ENCODE results near the gene MAFG. TPM values are rescaled to one million over a fixed set of nuclear protein-coding genes. Genes with fewer than 3 reads are reported as not detected.
A peak's percentile ranks its signal among the peaks of the same experiment; 100 is the strongest.

The MAFG gene
- total and polyA plus RNA-seq, 2 of the 13 experiments (the other 11 are each of a cell fraction or from before 2014, with no cell fraction given), result 14.5 to 20.0 TPM

- TF ChIP-seq NCOA2 (CRISPR knock-in tag; IDR thresholded peaks at IDR 0.05), result no peak
- no peak for TF ChIP-seq ZBTB25 (CRISPR knock-in tag; IDR thresholded peaks at IDR 0.05)
- no peak for TF ChIP-seq ZNF674 (CRISPR knock-in tag; IDR thresholded peaks at IDR 0.05; ENCODE audit: low read depth)
- no peak for TF ChIP-seq NR2F6 (IDR thresholded peaks at IDR 0.05)
- no peak for TF ChIP-seq NR2F6 (CRISPR knock-in tag; IDR thresholded peaks at IDR 0.05)
- TF ChIP-seq ZNF20 (CRISPR knock-in tag; IDR thresholded peaks at IDR 0.05), result no peak
- no peak for TF ChIP-seq HNRNPH1 (optimal IDR thresholded peaks at IDR 0.05; ENCODE audit: low read depth, low read length)
- TF ChIP-seq RERE (CRISPR knock-in tag; IDR thresholded peaks at IDR 0.05; ENCODE audit: low read depth), result no peak
- TF ChIP-seq ZNF777 (CRISPR knock-in tag; IDR thresholded peaks at IDR 0.05), result peak; percentile 86
- no peak for TF ChIP-seq ZNF207 (IDR thresholded peaks at IDR 0.05; ENCODE audit: borderline replicate concordance)
- TF ChIP-seq ZNF180 (CRISPR knock-in tag; IDR thresholded peaks at IDR 0.05; ENCODE audit: borderline replicate concordance, low read depth), result no peak
- TF ChIP-seq CHD4 (IDR thresholded peaks at IDR 0.05; ENCODE audit: borderline replicate concordance, low read length), result no peak
- no peak for TF ChIP-seq TEAD3 (CRISPR knock-in tag; optimal IDR thresholded peaks at IDR 0.05; ENCODE audit: borderline replicate concordance)
- no peak for TF ChIP-seq ATAD3A (CRISPR knock-in tag; IDR thresholded peaks at IDR 0.05)
- no peak; the same call in 1 of the 2 replicates for TF ChIP-seq ZBTB38 (CRISPR knock-in tag; IDR thresholded peaks at IDR 0.05)
- 0 out of 2 replicates have a peak, but pooled peaks have one; percentile 10 for TF ChIP-seq ZNF235 (CRISPR knock-in tag; IDR thresholded peaks at IDR 0.05; ENCODE audit: borderline replicate concordance)
- TF ChIP-seq ZNF282 (IDR thresholded peaks at IDR 0.05; ENCODE audit: partially characterized antibody), result no peak
- 0 out of 2 replicates have a peak, but pooled peaks have one; percentile 21 for TF ChIP-seq E2F2 (CRISPR knock-in tag; IDR thresholded peaks at IDR 0.05; ENCODE audit: borderline replicate concordance)
- TF ChIP-seq ZNF556 (CRISPR knock-in tag; IDR thresholded peaks at IDR 0.05; ENCODE audit: borderline replicate concordance), result no peak
- TF ChIP-seq HNRNPL (IDR thresholded peaks at IDR 0.05; ENCODE audit: low read depth, low read length), result no peak
- no peak for TF ChIP-seq ZNF549 (CRISPR knock-in tag; IDR thresholded peaks at IDR 0.05)
- TF ChIP-seq U2AF1 (optimal IDR thresholded peaks at IDR 0.05; ENCODE audit: low read depth, low read length), result no peak
- no peak for TF ChIP-seq FOXJ3 (CRISPR knock-in tag; IDR thresholded peaks at IDR 0.05; ENCODE audit: borderline replicate concordance)
- no peak for TF ChIP-seq ZNF792 (CRISPR knock-in tag; IDR thresholded peaks at IDR 0.05)
- TF ChIP-seq, protein P1, sequence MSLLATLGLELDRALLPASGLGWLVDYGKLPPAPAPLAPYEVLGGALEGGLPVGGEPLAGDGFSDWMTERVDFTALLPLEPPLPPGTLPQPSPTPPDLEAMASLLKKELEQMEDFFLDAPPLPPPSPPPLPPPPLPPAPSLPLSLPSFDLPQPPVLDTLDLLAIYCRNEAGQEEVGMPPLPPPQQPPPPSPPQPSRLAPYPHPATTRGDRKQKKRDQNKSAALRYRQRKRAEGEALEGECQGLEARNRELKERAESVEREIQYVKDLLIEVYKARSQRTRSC (CRISPR knock-in tag; IDR thresholded peaks at IDR 0.05; ENCODE audit: low read depth), result no peak
Measured at GRCh38 chr17:81902023-81902652, 25.4 kb downstream of the MAFG start, which contains the start of gene NPB (continued).

Data from HepG2 (cell line).